Measurements from ENCODE around the gene MACC1. TPM values are rescaled to one million over a fixed set of nuclear protein-coding genes. Genes with fewer than 3 reads are reported as not detected.

The MACC1 gene
- total and polyA plus RNA-seq, 2 donors (not counting 3 experiments of a cell fraction or from before 2014, with no cell fraction given), result not detected

- Histone ChIP-seq H4K20me1 (replicated peaks; ENCODE audit: control insufficient read depth, extremely low read depth, insufficient read depth, low read length) (no peaks in the 10 kb centered on the region), H3K27ac (ENCODE audit: insufficient read depth, low read depth, low read length) (no peak overlapping the region), H3K9me3 (replicated peaks; ENCODE audit: control insufficient read depth, insufficient read depth, low read length) (no peaks in the 10 kb centered on the region), H3K9me1 (replicated peaks; ENCODE audit: control insufficient read depth, extremely low read depth, insufficient read depth, low read length) (no peaks in the 10 kb centered on the region), H3K79me2 (ENCODE audit: control insufficient read depth, insufficient read depth, low read length) (no peaks in the 10 kb centered on the region), H3K4me1 (ENCODE audit: control insufficient read depth, extremely low read depth, insufficient read depth, low read length) (no peaks in the 10 kb centered on the region), H3K4me3 (replicated peaks in 1 of 3; ENCODE audit: insufficient read depth in 1 of 3, low read depth in 1 of 3, low read length in 3 of 3) (no peak overlapping the region), H3K27me3 (ENCODE audit: control insufficient read depth in 2 of 2, insufficient read depth in 2 of 2, low read length in 2 of 2) (no peaks in the 10 kb centered on the region), H3K36me3 (ENCODE audit: control insufficient read depth in 2 of 2, extremely low read depth in 1 of 2, insufficient read depth in 2 of 2, low read length in 2 of 2) (no peaks in the 10 kb centered on the region), H2AFZ (ENCODE audit: low read depth, low read length) (no peak overlapping the region), H3K4me2 (ENCODE audit: insufficient read depth, low read length) (no peak overlapping the region), H3K9ac (replicated peaks; ENCODE audit: extremely low read depth, insufficient read depth, low read length) (no peak overlapping the region)
- ChIA-PET POLR2A (no interaction called here), CTCF (interaction anchor here (0.8 kb wide), 1 partner anchor 15 kb away, joined by 4 read pairs; no protein-coding TSS in a partner anchor)
- TF ChIP-seq EZH2 (IDR thresholded peaks at IDR 0.05; ENCODE audit: borderline replicate concordance, low read depth, low read length, severe bottlenecking), result no peak
- TF ChIP-seq GATA2 (IDR thresholded peaks at IDR 0.05; ENCODE audit: insufficient read depth, insufficient read length, low read depth, low read length), result no peak
- TF ChIP-seq CTCF (IDR thresholded peaks at IDR 0.05; ENCODE audit: extremely low read depth in 1 of 2, insufficient read depth in 1 of 2, low read depth in 1 of 2, low read length in 2 of 2), result no peak
- TF ChIP-seq MAX (IDR thresholded peaks at IDR 0.05; ENCODE audit: insufficient read depth, insufficient read length), result no peak
- FAIRE-seq, result no peak
- no peak for DNase-seq (ENCODE audit: low read depth, low spot score)
- dilution Hi-C loops (cut with MboI; ENCODE audit: extremely low pct_ligation_motif_present, low sequenced_read_pairs) (no loop called here), intact Hi-C loops (cut with micrococcal nuclease) (no loop called here)
- BruUV-seq (replicated peaks), result no TSS peak
Observed at GRCh38 chr7:20095436-20095835, 121.7 kb downstream of the MACC1 start.

- CTCF ChIA-PET, result no interaction called here
- H3K27me3 ChIP-seq (ENCODE audit: control insufficient read depth in 2 of 2, insufficient read depth in 2 of 2, low read length in 2 of 2), result no peaks in the 10 kb centered on the region
- POLR2A ChIA-PET, result no interaction called here
- no peaks in the 10 kb centered on the region for H3K79me2 ChIP-seq (ENCODE audit: control insufficient read depth, insufficient read depth, low read length)
- no peaks in the 10 kb centered on the region for H3K36me3 ChIP-seq (ENCODE audit: control insufficient read depth in 2 of 2, extremely low read depth in 1 of 2, insufficient read depth in 2 of 2, low read length in 2 of 2)
- no peak overlapping the region for H3K27ac ChIP-seq (ENCODE audit: insufficient read depth, low read depth, low read length)
- no peak overlapping the region for H3K4me3 ChIP-seq (replicated peaks in 1 of 3; ENCODE audit: insufficient read depth in 1 of 3, low read depth in 1 of 3, low read length in 3 of 3)
- FAIRE-seq (no peak), DNase-seq (ENCODE audit: low read depth, low spot score) (no peak)
- no peaks in the 10 kb centered on the region for H4K20me1 ChIP-seq (replicated peaks; ENCODE audit: control insufficient read depth, extremely low read depth, insufficient read depth, low read length)
- dilution Hi-C loops (cut with MboI; ENCODE audit: extremely low pct_ligation_motif_present, low sequenced_read_pairs) (no loop called here), intact Hi-C loops (cut with micrococcal nuclease) (no loop called here)
- H3K9me1 ChIP-seq (replicated peaks; ENCODE audit: control insufficient read depth, extremely low read depth, insufficient read depth, low read length), result no peaks in the 10 kb centered on the region
- H3K9me3 ChIP-seq (replicated peaks; ENCODE audit: control insufficient read depth, insufficient read depth, low read length), result no peaks in the 10 kb centered on the region
- no peak overlapping the region for H3K4me2 ChIP-seq (ENCODE audit: insufficient read depth, low read length)
- no peak overlapping the region for H3K9ac ChIP-seq (replicated peaks; ENCODE audit: extremely low read depth, insufficient read depth, low read length)
- no peak for TF ChIP-seq MYC (IDR thresholded peaks at IDR 0.05; ENCODE audit: low read depth, low read length)
- TF ChIP-seq CTCF (IDR thresholded peaks at IDR 0.05; ENCODE audit: extremely low read depth in 1 of 2, insufficient read depth in 1 of 2, low read depth in 1 of 2, low read length in 2 of 2), result no peak
- TF ChIP-seq EZH2 (IDR thresholded peaks at IDR 0.05; ENCODE audit: borderline replicate concordance, low read depth, low read length, severe bottlenecking), result no peak
- no peak for TF ChIP-seq JUN (IDR thresholded peaks at IDR 0.05; ENCODE audit: borderline replicate concordance, insufficient read depth, insufficient read length, low read depth)
- TF ChIP-seq POLR2AphosphoS5 (IDR thresholded peaks at IDR 0.05; ENCODE audit: insufficient read depth, low read depth, low read length), result no peak
- TF ChIP-seq MAX (IDR thresholded peaks at IDR 0.05; ENCODE audit: insufficient read depth, insufficient read length), result no peak
- TF ChIP-seq FOS (IDR thresholded peaks at IDR 0.05; ENCODE audit: borderline replicate concordance, insufficient read depth, low read length), result no peak
- no peak for TF ChIP-seq GATA2 (IDR thresholded peaks at IDR 0.05; ENCODE audit: insufficient read depth, insufficient read length, low read depth, low read length)
- no peak for TF ChIP-seq POLR2A (IDR thresholded peaks at IDR 0.05; ENCODE audit: low read depth, low read length)
- H2AFZ ChIP-seq (ENCODE audit: low read depth, low read length), result no peak overlapping the region
- BruUV-seq (replicated peaks), result no TSS peak
- no peaks in the 10 kb centered on the region for H3K4me1 ChIP-seq (ENCODE audit: control insufficient read depth, extremely low read depth, insufficient read depth, low read length)
Observed at GRCh38 chr7:20089431-20089830, 127.8 kb downstream of the MACC1 start.
